Measurements from ENCODE around the gene GP1BA.
A peak's percentile ranks its signal among the peaks of the same experiment; 100 is the strongest.

The GP1BA gene

DNA sequence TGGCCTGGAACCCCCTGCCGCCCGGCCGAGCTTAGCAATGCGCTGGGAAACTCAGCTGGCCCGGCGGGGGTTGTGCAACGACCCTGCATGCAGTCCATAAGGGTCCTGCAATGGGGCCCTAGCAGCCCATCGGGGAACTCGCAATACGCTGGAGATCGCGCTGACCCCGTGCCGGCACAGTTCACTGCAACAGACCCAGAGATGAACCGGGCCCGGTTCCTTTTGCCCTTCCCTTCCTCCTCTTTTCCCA lies 7.4 kb downstream of the GP1BA start:
- TF ChIP-seq, protein P1, sequence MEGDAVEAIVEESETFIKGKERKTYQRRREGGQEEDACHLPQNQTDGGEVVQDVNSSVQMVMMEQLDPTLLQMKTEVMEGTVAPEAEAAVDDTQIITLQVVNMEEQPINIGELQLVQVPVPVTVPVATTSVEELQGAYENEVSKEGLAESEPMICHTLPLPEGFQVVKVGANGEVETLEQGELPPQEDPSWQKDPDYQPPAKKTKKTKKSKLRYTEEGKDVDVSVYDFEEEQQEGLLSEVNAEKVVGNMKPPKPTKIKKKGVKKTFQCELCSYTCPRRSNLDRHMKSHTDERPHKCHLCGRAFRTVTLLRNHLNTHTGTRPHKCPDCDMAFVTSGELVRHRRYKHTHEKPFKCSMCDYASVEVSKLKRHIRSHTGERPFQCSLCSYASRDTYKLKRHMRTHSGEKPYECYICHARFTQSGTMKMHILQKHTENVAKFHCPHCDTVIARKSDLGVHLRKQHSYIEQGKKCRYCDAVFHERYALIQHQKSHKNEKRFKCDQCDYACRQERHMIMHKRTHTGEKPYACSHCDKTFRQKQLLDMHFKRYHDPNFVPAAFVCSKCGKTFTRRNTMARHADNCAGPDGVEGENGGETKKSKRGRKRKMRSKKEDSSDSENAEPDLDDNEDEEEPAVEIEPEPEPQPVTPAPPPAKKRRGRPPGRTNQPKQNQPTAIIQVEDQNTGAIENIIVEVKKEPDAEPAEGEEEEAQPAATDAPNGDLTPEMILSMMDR (IDR thresholded peaks at IDR 0.05; ENCODE audit: low read depth, low read length, missing control alignments): no peak
- no peak for DNase-seq (ENCODE audit: extremely low read depth, low read depth)
- H3K4me3 ChIP-seq (replicated peaks; ENCODE audit: low read depth, low read length): peak overlapping the region; percentile 99

DNA sequence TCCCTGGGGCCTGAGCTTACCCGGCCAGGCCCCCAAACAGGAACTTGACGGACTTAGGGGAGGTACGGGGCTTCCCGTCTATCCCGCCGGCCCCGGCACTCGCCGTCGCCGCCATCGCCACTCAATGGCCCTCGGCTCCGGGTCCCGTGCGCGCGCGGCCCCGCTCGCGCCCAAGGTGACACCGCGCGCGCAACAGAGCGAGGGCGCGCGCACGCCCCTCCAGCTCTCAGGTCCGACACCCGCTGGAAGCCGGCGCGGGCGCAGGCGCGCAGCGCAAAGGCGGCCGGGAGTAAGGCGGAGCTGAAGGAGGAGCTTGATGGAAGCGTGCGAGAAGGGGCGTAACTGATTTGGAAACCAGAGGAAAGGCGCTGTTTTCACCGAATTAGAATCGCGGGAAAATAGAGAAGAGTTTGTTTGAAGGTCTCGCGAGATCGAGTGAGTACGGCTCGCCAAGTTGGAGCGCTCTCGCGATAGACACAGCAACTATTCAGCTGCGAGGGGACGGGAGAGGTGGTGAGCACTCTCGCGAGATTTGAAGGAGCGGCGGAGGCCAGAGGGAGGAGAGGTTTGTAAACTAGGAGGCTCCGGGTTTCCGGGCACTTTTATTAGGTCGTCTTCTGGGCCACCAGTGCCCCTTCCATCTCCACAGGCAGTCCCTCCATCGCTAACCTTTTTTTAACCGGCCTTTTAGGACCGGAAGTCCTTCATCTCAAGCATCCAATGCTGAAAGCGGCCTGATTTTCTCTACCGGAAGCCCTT lies 7.9 kb downstream of the GP1BA start, which contains the start of the genes RNF167 and SLC25A11:
Gene RNF167 (plus strand): TSS at position 473 of the 759 bp plus-strand sequence. CDS start 642 bp downstream, outside the sequence.
Gene SLC25A11 (minus strand): TSS at position 251 of the 759 bp plus-strand sequence. CDS start 136 bp downstream, at position 115.
- DNase-seq (ENCODE audit: extremely low read depth, low read depth): peak; percentile 100
- peak within 1 kb of the TSS; percentile 99 for H3K4me3 ChIP-seq (replicated peaks; ENCODE audit: low read depth, low read length)
- TF ChIP-seq, protein P1 (IDR thresholded peaks at IDR 0.05; ENCODE audit: low read depth, low read length, missing control alignments): no peak

DNA sequence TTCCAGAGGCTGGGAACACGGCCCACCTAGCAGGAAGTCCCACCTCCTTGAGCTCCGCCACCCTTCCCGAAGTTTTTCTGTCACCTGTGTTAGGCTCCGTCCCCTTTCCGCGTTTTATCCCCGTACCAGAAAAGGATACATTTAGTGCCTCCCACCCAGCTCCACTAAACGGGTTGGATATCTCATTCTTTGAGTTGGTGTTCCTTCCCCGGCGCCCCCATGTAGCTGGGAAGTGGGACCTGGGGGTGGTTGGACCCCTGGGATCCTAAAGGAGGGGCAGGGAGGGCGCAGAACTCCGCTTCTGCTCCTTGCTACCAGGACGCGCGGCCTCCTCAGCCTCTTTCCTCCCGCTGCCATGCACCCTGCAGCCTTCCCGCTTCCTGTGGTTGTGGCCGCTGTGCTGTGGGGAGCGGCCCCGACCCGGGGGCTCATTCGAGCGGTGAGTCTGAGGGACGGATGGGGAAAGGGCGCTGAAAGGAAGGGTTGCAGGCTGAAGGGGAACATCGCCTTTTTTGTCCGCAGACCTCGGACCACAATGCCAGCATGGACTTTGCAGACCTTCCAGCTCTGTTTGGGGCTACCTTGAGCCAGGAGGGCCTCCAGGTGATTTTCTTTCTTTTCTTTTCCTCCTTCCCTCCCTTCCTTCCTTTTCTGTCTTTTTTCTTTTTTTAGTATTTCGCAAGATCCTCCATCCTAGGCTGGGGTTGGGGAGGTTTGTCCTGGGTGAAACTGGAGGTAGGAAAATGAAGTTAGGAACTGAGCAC lies 8.7 kb downstream of the GP1BA start:
- H3K4me3 ChIP-seq (replicated peaks; ENCODE audit: low read depth, low read length): peak overlapping the region; percentile 99
- DNase-seq (ENCODE audit: extremely low read depth, low read depth): no peak
- TF ChIP-seq, protein P1 (IDR thresholded peaks at IDR 0.05; ENCODE audit: low read depth, low read length, missing control alignments): no peak

DNA sequence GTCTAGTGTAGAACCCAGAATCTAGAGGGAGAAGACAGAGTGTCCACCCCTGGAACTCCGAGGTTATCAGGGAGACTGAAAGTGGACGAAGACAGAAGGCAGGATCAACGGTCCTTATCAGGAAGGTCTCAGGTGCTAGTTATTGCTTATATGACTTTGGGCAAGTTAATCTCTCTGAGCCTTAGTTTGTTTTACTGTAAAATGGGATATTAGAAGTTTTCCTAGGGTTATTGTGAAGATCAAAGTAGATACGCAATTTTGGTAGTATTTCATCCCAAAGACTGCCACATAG lies 9.2 kb downstream of the GP1BA start:
- TF ChIP-seq, protein P1 (IDR thresholded peaks at IDR 0.05; ENCODE audit: low read depth, low read length, missing control alignments): no peak
- H3K4me3 ChIP-seq (replicated peaks; ENCODE audit: low read depth, low read length): peak overlapping the region; percentile 99
- no peak for DNase-seq (ENCODE audit: extremely low read depth, low read depth)

DNA sequence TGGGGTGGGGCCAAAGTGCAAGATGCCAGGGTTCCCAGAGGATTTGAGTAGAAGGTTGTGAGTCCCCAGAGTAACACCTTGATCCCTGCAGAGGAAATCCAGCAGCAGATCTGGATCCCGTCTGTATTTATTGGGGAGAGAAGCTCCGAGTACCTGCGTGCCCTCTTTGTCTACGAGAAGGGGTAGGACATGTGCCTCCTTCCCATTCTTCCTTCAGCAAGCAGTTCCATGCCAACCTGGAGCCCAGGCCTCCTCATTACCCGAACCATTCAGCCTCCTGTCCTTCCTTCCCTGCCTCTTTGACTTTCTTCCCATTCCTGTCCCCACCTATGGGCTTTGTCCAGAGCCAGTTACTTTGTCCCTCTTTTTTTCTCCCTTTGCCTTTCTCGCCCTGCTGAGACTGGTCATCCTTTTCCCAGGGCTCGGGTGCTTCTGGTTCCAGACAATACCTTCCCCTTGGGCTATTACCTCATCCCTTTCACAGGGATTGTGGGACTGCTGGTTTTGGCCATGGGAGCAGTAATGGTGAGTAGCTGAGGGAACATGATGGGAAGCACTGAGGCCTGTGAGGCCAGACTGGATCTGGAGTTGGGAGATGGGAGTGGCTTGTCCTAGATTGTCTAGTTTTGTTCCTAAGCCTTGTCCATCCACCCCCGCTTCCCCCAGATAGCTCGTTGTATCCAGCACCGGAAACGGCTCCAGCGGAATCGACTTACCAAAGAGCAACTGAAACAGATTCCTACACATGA lies 10.9 kb downstream of the GP1BA start:
- no peak overlapping the region for H3K4me3 ChIP-seq (replicated peaks; ENCODE audit: low read depth, low read length)
- DNase-seq (ENCODE audit: extremely low read depth, low read depth): no peak
- TF ChIP-seq, protein P1 (IDR thresholded peaks at IDR 0.05; ENCODE audit: low read depth, low read length, missing control alignments): no peak

DNA sequence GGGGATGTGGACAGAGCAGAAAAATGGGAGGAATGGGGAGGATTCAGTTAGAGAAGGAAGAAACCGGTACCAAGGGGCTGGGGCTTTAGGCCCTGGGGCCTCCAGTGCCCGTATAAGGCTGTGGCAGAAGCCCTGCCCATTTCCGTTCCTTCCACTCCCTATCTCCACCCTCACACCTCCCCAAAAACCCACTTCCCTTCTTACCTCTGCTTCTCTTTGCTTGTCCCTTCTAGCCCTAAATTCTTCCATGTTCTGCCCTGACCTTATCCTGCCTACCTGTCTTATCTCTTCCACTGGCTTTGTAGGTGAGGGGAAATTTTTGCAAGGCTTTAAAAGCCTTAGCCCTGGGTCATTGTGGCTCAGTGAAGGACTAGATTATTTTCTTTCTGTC lies 12.1 kb downstream of the GP1BA start:
- TF ChIP-seq, protein P1 (IDR thresholded peaks at IDR 0.05; ENCODE audit: low read depth, low read length, missing control alignments): no peak
- DNase-seq (ENCODE audit: extremely low read depth, low read depth): no peak
- no peak overlapping the region for H3K4me3 ChIP-seq (replicated peaks; ENCODE audit: low read depth, low read length)

Measured in HFF-Myc (cell line).